ENCODE results near the gene SLC1A2.
A peak's percentile ranks its signal among the peaks of the same experiment; 100 is the strongest.

Gene SLC1A2

DNA sequence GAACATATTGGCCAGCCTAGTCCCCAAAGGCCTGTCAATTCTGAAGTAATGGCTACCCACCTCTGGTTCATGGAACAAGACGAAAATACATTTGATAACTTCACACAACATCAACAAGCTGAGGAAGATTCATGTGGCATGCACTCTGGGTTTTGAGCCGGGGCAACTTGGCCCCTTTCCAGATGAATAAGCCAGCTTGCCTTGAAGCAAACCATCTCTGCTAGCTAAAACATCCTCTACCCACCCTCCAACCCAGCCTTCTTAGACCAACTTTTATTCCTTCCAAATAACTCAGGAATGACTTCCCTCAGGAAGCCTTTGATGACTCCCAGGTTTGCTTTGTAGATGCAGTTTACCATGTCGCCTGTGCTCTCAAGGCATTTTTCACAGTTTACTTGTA, 94.4 kb downstream of the SLC1A2 start:
- no peak for DNase-seq (ENCODE audit: low spot score)

DNA sequence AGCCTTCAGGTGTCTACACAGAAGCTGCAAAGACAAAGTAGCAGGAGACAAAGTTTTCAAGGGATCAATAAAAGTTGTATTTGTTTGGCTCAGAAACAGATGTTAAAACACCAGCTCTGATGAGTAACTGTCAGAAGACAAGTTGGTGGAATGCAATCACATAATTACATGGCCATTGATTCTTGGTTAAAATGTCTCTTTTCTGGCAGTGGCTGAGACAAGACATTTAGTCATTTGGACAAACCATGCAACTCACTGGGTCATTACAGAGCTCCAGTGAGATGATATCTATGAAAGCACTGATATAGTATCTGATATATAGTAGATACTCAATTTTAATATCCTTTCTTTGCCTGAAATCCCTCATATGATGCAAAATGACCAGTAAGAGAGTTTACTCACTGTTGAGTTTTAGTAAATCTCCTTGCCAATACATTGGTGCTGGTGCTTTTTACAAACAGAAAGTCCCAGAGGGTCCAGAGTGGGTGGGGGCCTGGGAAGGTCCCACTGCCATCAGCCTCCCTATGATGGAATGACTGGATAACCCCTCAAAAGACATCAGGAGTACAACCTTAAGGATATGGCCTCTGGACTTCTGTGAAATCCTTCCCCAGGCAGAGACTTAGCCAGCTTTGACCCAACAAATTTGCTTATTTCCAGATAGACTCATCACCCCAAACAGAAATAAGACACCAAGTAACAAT, 95.0 kb downstream of the SLC1A2 start:
- no peak for DNase-seq (ENCODE audit: low spot score)

DNA sequence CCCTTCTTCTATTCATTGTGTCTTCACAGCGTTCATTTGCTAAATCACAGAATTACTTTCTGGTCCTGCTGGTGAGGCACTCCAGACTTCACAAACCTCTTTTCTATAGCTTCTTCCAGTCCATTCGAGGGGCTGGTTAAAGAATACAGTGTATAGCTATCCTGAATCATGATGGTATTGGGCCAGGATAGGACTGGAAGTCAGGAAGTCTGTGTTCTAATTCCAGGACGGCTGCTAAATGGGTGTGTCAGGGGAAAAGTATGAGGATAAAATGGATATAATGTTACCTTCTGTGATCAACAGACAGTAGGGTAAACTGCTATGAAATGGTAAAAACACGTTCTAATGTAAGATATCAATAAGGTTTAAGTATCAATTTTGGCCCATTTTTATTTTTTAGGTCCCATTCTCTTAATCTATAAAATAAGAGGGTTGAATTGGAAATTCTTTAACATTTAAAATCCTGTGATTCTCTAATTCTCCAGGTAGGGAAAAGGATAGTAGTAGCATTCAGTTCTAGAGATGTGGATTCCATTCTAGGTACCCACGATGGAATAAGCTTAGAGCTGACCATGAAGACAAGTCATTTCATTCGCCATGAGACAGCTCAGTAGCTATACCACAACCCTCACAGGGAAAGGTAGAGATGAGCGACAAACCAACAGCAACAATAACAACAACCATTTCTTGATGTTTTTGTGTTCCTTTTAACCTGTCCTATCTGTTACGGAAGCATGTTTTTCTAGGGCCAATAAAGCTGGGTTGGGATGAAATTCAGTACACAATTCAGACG, 96.1 kb downstream of the SLC1A2 start:
- no peak for DNase-seq (ENCODE audit: low spot score)

DNA sequence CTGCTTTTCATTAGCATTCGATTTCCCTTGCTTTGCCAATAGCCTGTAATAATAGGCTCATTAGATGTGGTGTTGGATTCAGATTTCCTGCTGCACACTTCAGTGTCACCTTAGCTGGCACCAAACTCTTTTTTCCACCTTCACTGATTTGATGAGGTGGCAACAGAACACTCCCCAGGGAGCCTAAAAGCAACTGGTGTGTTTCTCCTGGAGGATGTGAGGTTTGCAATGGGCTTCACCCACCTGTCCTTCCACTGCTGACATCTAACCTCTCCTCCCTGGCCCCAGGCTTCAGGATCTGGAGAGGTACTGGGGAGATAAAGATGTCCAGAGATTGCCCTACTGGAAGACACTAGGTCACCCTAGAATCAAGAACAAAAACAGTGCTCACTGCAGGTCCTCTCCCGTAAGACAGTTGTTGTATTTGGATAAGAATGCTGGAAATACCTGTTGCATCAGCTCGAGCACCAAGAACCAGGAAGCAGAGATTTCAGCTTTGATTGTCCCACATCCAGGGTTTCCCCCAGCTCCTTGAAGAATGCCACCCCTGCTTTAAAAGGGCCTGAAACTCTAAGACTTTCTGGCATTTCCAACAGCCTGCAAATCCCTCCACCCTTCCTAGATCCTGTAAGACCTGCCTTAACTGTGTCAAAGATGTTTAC, 96.9 kb downstream of the SLC1A2 start:
- DNase-seq (ENCODE audit: low spot score), result no peak

DNA sequence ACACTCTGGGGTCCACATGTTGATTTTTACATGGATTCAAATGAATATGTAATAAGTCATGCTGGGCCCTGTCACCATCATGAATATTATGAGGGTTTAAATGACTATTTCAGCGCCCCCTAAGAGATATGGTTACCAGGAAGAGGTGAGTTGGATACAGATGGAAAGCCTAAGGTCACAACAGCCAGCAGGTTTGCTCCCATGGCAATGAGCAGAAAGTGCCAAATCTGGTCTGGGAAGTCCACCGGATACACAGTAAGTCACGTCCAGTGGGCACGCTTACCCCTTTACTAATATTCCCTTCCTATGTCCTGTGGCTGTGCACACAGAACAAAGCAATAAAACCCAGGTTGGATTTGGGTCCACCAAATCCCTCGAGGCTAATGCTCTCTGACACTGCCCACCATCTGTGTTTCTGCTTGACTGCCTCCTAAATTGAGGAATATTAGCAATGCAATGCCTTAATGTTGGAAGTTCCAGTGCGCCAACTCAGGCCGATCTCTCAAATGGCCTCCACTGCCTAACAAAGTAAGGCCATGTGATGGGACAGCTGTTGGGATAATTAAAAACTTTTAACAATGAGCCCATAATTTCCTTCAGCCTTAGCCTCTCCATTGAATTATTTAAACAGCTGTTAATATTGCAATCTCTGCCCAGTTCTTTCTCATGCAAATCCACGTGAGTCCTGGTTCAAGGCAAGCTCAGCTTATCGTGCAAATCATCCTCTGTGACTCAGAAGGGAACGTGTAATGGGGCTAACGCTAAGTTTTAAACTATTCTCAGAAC, 97.6 kb downstream of the SLC1A2 start:
- DNase-seq (ENCODE audit: low spot score), result no peak

DNA sequence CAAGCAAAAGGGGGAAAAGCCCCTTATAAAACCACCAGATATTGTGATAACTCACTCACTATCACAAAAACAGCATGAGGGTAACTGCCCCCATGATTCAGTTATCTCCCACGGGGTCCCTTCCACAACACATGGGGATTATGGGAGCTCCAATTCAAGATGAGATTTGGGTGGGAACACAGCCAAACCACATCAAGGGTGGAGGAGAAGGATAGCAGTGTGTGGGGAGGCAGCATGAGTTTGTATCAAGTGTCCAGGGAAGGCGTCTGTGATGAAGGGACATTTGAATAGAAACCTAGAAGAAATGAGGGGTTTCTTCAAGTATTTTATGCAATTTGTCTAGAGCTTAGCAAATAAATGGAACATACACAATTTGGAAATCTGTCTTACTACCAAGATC, 98.2 kb downstream of the SLC1A2 start:
- DNase-seq (ENCODE audit: low spot score), result no peak

DNA sequence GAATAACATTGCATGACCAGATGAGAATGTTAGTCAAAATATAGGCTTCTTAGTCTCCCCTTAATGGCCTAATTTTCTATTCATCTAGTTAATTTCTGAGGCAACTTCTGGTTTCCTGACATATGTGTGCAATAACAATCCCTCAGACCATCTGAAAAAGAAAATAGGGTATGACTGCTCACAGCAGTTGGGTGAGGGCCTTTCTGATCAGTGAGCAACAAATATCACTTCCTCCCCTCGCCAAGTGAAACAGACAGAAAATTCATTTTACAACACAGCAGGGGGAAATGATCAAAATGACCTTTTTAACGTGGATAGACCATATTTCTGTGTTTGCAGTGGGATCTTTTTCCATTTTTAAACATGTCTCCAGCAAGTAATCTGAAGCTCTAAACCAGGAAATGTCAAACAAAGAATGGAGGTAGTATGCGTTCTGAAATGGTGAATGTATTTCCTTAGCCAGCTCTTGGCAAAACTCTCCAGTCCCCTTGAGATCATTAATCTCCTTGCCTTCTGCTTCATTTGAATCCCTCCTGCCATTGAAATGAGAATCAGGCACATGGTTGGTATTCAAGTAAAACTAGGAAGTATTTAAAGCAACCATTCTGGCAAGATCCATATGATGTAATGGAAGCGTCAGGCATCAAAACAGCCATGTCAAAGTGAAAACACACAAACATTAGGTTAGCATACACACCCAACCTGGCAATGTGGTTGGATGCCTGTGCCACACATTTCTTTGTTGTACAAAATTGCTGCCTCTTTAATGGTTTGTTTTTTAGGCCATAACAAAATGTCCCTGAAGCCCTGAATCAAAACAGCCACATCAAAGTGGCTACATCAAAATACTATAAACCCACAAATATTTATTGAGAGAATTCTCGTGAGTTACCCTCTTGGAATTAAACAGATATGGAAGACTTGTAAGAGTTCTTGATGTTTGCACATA, 100.1 kb downstream of the SLC1A2 start:
- no peak for DNase-seq (ENCODE audit: low spot score)

DNA sequence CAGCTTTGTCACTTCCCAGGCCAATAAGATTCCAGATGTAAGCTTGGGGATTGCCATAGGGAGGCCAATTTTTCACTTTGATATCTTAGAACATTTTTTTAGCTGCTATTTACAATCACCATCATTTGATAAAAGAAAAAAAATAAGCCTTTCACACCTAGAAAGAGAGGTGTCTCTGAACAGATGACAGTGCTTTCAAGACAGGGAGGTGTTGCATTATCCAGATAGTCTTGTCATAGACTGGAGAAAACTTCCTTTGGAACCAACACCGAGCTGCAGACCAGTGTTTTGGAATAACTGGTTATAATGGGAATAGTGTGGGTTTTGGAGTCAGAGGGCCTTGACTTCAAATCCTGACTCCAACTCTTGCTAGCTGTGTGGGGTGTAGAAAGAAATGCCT, 101.0 kb downstream of the SLC1A2 start:
- no peak for DNase-seq (ENCODE audit: low spot score)

DNA sequence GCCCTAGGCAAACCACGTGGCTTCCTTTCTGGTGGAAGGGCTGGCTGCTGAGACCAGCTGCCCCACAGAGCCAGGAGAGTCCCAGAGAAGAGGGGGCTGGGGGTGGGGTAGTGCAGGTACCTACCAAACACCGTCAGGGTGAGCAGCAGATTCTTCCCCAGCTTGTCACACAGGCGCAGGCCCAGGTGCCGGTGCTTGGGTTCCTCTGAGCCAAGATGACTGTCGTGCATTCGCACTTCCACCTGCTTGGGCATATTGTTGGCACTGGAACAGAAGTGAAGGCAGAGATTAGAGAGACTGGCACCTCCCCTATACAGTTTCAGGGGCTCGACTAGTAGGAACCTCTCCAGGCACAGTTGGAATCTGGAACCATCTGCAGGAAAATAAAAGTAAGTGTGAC, 102.1 kb downstream of the SLC1A2 start:
- DNase-seq (ENCODE audit: low spot score), result no peak

DNA sequence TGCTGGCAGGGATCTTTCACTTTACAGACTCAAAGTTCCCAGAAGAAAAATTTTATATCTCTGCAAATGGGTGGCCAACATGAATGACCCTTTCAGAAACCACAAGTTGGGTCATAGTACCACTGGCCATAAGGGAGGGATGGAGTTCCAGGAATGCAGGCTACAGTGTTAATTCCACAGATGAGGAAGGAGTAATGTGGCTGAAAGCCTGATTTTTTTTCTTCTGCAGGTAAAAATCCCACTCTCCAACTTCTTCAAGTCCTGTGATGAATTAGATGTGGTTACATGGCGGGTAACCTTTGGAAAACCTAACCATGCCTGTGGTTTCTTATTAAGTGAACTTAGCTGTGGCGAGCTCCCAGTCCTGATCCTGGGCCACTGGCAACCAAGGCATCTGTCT, 103.2 kb downstream of the SLC1A2 start:
- DNase-seq (ENCODE audit: low spot score), result no peak

DNA sequence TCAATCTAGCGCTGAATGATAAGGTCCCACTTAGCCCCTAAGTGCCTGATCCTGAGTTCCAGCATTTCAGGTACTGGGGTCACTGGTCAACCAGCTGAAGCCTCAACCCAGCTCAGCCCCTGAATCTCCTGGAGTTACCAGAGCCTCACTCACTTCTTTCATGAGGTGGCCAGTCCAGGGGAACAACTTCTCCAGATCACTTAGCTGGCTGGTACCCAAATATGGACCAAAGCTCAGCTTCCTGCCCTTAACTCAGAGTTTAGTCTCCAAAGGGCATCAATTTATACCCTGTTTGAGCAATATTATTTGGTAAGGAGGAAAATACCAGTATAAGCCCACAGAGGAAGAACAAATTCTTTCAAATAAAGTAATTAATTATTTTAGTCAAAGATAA, 105.6 kb downstream of the SLC1A2 start:
- no peak for DNase-seq (ENCODE audit: low spot score)

DNA sequence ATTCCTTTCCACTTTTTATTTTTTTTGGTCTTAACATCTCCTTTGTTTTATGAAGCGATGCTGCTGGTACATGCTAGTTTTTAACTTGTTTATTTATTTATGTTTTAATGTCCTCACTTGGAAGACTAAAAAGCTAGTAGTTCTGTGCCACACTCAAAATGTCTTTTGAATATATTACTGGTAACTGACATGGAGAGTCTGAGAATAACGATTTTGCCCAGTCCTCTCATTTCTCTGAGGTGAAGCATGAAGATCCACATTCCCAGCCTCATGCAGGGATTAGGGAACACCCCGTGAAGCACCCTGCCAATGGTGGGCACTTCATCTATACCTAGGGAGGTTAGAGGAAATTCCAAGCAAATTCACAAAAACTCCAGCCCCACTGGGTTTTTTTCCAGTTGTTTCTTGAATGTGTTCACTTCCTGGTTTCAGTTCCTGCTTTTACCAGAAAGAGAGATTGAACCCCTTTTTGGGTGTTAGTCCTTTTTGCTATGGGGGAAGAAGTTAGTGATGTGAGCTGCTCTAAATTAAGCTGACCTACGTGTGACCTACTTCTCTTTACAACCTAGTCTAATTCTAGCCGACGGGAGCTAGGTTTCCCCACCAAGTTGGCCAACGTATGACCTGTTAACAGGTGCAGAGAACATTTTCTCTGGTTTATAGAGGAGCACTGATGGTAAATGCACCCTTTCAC, 106.1 kb downstream of the SLC1A2 start:
- no peak for DNase-seq (ENCODE audit: low spot score)

DNA sequence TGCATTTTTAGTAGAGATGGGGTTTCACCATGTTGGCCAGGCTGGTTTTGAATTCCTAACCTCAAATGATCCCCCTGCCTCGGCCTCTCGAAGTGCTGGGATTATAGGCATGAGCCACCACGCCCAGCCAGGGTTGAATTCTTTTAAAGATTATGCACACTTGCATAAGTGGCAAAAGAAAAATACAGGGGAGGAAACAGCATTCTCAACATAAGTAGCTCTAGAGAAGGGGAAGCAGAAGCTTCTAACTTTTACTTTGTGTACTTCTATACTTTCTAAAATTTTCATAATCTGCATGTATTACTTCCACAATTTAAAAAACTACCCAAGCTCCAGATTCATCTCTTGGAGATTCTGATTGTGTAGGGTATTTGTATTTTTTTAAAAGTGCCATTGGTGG, 108.0 kb downstream of the SLC1A2 start:
- no peak for DNase-seq (ENCODE audit: low spot score)

DNA sequence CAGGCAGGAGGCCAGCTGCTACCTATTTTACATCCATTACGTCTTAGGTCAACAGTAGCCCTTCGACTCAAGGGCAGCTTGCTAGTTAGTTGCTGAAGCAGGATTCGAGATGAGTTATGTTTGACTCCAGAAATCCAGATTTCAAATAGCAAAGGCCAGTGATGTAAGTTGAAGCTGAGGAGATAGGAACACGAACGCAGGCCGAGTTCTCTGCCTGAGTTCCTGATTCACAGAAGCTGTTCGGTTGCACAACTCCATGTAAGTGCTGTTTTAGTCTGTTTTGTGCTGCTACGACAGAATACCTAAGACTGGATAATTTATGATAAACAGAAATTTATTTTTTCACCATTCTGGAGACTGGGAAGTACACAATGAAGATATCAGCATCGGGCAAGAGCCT, 111.2 kb downstream of the SLC1A2 start:
- no peak for DNase-seq (ENCODE audit: low spot score)

DNA sequence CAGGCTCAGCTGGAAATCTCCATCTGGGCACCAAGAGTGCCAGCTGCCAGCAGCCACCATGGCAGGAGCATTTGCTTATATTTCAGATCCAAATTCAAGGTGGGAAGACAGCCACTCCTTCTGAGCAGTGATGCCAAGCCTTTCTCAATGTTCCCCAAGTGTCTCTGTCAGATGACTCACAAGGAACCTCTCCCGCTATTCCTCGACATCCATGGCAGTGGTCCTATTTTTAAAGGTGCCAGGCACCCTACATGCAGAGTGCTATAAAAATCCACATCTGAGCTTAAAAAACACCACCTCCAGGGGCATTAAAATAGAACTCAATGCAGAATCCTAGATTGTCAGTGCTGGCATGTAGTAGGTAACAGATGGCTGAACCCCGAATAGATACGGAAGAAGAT, 112.1 kb downstream of the SLC1A2 start:
- DNase-seq (ENCODE audit: low spot score), result no peak

DNA sequence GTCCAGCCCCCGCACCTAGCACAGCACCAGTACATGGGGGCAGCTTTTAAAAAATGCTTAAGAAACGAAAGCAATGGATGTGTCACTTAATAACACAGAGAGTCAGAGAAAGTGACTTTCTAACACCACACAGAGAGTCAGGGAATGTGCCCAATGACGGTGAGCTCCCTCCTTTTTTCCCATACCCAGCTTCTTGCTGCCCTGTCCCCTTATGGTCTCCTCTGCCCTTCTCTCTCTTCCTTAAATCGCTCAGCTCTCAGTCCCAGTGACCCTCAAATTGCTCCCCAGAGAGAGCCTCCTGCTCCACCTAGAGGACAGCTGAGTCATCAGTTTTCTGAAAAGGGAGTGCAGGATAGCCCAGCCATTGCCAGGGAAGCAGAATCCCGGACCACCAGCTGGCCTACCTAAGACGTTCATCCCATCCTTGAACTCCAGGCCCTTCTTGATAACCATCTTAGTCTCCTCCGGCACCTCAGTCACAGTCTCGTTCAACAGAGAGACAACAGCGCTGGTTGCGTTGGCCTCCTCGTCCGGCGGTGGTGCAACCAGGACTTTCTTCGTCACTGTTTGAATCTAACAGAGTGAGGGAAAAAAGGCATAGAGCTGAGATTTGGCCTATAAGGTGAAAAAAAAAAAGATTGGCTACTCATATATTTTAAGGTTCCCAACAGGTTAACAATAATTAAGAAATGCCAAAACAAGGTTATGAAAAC, 113.5 kb downstream of the SLC1A2 start:
- peak; percentile 66 for DNase-seq (ENCODE audit: low spot score)

DNA sequence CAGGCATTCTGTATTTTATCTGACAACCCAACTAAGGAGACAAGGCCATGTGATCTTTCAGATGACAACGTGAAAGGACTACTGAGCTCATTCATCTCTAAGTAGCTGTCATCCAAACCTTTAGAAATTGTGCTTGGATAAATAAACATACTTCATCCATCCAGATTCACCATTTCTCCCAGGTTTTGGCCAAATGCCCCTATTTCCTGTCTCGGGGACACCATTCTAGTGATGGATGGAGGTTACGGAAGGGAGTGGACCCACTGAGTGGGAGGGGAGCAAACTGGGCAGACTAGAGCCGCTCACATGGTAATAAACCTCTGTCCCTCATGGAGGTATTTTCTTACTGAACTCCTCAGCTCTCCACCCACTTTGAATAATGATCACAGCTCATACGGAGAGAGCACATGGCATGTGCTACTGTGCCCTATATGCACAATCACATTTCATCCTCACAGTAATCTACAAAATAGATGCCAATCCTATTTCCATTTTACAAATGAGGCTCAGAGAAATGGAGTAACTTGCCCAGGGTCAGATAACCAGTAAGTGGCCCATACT, 114.4 kb downstream of the SLC1A2 start:
- no peak for DNase-seq (ENCODE audit: low spot score)

DNA sequence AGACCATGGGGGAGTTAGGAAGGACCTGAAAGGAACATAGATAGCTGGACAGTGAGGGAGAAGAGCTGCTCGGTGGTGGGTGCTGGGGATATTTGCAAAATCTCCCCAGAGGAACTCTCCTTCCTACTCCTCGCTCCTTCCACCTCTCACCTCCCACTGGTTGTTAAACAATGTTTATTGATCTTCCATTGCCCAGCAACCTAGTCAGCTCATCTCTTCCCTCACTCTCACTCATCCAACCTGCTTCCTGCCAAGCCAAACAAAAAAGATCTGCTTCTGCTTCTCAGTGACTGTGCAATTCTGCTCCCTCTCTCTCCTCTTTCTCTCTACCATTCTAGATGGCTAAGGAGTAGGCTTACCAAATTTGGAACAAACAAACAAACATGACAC, 115.0 kb downstream of the SLC1A2 start:
- peak; percentile 8 for DNase-seq (ENCODE audit: low spot score)

DNA sequence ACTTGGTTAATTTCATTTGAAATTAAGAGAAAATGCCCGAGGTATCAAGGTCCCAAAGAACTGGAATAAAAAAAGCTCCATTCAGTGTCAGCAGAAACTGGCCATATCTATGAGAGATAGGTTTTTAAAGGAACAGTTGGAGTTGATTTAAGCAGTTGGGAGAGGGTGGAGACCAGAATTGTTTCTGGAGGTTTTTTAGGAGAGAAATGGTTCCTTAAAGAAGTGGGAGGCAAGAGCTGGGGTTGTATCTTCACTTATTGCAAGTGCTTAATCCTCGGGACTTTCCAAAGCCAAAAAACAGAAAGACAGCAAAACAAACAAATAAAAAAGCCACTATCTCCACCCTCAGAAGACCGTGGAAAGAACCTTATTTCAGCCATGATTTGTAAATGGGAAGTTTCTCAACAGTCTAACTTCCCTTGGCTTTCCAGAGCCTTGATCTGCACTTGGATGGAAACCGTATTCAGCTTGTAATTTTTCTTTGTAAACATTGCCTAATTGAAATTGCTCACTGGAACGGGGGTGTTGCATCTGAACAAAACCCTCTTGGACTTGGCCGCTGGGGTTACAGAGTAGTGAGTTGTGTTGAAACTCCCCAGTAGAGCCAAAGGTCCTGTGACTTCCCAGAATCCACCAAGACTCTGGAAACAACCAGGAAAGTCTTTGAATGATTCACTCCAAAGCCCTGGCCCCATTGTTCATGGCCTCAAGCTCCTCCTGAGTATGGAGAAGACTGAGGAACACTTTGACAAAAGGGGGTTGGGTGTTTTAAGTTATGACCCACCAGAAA, 115.6 kb downstream of the SLC1A2 start:
- peak; percentile 43 for DNase-seq (ENCODE audit: low spot score)

All from HuH-7 (cell line).